GM19328 (cell line): ENCODE measurements around the gene FAT3.

Experiments
- ATAC-seq: cut with Tn5 transposase; IDR thresholded peaks from one replicate; pipeline ENCODE4 v1.9.1; 2021; ENCODE audit warnings: mild to moderate bottlenecking, moderate library complexity; ENCODE audit not compliant: unreplicated experiment

The FAT3 gene

GRCh38 chr11:92224407-92225124, at the start of gene FAT3:
TSS of gene FAT3 (plus strand) at chr11:92224818. CDS start at chr11:92352113, 127,295 bp downstream.
- ATAC-seq, result no peak

- ATAC-seq, result no peak
These were observed 45.5 kb upstream of the FAT3 start for GRCh38 chr11:92179017-92179670.

GRCh38 chr11:92180226-92180625, 44.4 kb upstream of the FAT3 start:
- ATAC-seq, result no peak

- ATAC-seq, result no peak
These were observed 43.9 kb upstream of the FAT3 start for GRCh38 chr11:92180664-92181251.

- no peak for ATAC-seq
These were observed 33.9 kb upstream of the FAT3 start for GRCh38 chr11:92190535-92191206.

GRCh38 chr11:92192141-92192540, 32.5 kb upstream of the FAT3 start:
- ATAC-seq, result no peak

- no peak for ATAC-seq
These were observed 26.4 kb upstream of the FAT3 start for GRCh38 chr11:92198268-92198667.

- ATAC-seq, result no peak
These were observed 24.6 kb upstream of the FAT3 start for GRCh38 chr11:92199991-92200390.

- no peak for ATAC-seq
These were observed 19.9 kb upstream of the FAT3 start for GRCh38 chr11:92204731-92205130.

- no peak for ATAC-seq
These were observed 18.2 kb upstream of the FAT3 start for GRCh38 chr11:92206441-92206840.

- ATAC-seq, result no peak
These were observed 12.9 kb upstream of the FAT3 start for GRCh38 chr11:92211576-92212167.

GRCh38 chr11:92212530-92212929, 12.1 kb upstream of the FAT3 start:
- no peak for ATAC-seq

- ATAC-seq, result no peak
These were observed 7.8 kb upstream of the FAT3 start for GRCh38 chr11:92216789-92217188.

- ATAC-seq, result no peak
These were observed 5.1 kb upstream of the FAT3 start for GRCh38 chr11:92219476-92219875.

- no peak for ATAC-seq
These were observed 1.9 kb upstream of the FAT3 start for GRCh38 chr11:92222701-92223100.

GRCh38 chr11:92224054-92224406, 588 bp upstream of the FAT3 start:
- no peak for ATAC-seq

GRCh38 chr11:92225125-92225567, 528 bp downstream of the FAT3 start:
- no peak for ATAC-seq

GRCh38 chr11:92225568-92226330, 1.1 kb downstream of the FAT3 start:
- no peak for ATAC-seq

GRCh38 chr11:92226331-92227229, 2.0 kb downstream of the FAT3 start:
- ATAC-seq, result no peak
